Cardiac fibroblast (primary cell): Measurements from ENCODE around the gene STAP1.

Source experiments
- DNase-seq, 2 donors: peaks; one replicate each; pipeline versions ENCODE4 v3.0.0 to v3.0.0-alpha.2; 2010; ENCODE audit warnings: low read depth in 2 of 2
- H3K4me3 ChIP-seq, 2 donors: replicated peaks in 1 of 2; 1 replicate in 1 of 2; 2 replicates in 1 of 2; pipeline ENCODE4 v1.5.1; 2011; ENCODE audit warnings: low read depth in 2 of 2, low read length in 2 of 2, mild to moderate bottlenecking in 2 of 2, moderate library complexity in 1 of 2
- CTCF ChIP-seq: IDR thresholded peaks from one replicate; pipeline ENCODE4 v1.5.1; 2011; ENCODE audit warnings: low read depth, mild to moderate bottlenecking, low read length, inconsistent platforms

Gene STAP1

GRCh38 chr4:67573193-67573592 lies 14.7 kb downstream of the STAP1 start:
- H3K4me3 ChIP-seq: no peak overlapping the region
- no peak for DNase-seq
- TF ChIP-seq CTCF: no peak

GRCh38 chr4:67575232-67576058 lies 16.9 kb downstream of the STAP1 start:
- DNase-seq: no peak
- H3K4me3 ChIP-seq: no peak overlapping the region
- no peak for TF ChIP-seq CTCF

- TF ChIP-seq CTCF: no peak
- DNase-seq: no peak
- no peak overlapping the region for H3K4me3 ChIP-seq
Observed at GRCh38 chr4:67576059-67576466, 17.5 kb downstream of the STAP1 start.

- H3K4me3 ChIP-seq: no peak overlapping the region
- DNase-seq: no peak
- TF ChIP-seq CTCF: no peak
Observed at GRCh38 chr4:67576538-67576937, 18.0 kb downstream of the STAP1 start.

- DNase-seq: no peak
- no peak for TF ChIP-seq CTCF
- no peak overlapping the region for H3K4me3 ChIP-seq
Observed at GRCh38 chr4:67580577-67580976, 22.1 kb downstream of the STAP1 start.

GRCh38 chr4:67581208-67581857 lies 22.8 kb downstream of the STAP1 start:
- no peak for TF ChIP-seq CTCF
- DNase-seq: no peak
- H3K4me3 ChIP-seq: no peak overlapping the region
